ENCODE measurements around the gene BMERB1. TPM values are rescaled to one million over a fixed set of nuclear protein-coding genes. Genes with fewer than 3 reads are reported as not detected.
"Not testable (repeated sequence)": the region's sequence is repeated elsewhere in the genome, so short reads cannot be mapped to it uniquely, and the experiment has no call there.

BMERB1 gene
- total RNA-seq, 1 donor from 2014 or later = 44.9 TPM

DNA sequence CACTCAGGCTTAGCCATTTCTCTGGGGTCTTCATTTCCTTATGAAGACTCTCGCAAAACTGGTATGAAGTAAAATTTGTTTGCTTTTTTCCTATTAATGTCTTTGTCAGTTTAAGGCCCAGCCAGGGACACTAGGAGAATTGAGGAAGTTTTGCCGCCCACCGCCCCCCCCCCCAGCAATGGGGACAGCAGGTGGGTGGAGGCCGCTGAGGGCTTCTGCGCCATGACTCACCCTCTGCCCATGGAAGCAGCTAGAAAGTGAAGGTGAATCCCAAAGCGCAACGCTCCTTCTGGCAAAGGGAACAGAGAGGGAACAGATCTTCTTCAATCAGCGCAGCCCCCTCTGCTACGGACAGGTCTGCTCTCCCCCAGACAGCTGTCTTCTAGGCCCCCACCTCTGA lies 158.8 kb downstream of the BMERB1 start:
- no peak for DNase-seq (ENCODE audit: low spot score)

DNA sequence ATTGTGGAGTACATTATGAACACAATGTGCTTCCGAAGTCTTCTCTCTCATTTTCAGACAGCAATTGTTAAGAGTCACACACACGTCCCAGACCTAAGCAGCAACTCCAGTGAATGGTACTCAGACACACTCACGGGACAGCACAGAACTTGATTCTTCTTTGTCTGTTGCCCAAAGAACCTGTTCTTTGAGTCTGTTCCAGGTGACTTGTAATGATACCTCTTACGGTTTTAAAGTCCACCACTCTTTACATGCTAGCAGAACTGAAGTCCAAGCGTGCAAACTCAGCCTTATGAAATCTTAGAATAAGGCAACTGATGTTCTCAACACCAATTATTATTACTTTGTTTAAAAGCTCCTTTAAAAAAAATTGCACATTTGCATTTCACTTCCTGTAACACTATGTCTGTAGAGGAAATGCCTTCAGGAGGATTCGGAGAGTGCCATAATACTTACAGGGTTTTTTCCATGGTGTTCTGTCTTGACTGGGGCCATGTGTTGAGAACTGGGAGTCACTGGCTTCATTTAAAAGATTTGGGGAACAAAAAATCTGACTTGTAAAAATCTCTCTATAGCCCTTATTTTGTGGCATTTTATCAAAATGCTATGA lies 160.4 kb downstream of the BMERB1 start:
- no peak for DNase-seq (ENCODE audit: low spot score)

DNA sequence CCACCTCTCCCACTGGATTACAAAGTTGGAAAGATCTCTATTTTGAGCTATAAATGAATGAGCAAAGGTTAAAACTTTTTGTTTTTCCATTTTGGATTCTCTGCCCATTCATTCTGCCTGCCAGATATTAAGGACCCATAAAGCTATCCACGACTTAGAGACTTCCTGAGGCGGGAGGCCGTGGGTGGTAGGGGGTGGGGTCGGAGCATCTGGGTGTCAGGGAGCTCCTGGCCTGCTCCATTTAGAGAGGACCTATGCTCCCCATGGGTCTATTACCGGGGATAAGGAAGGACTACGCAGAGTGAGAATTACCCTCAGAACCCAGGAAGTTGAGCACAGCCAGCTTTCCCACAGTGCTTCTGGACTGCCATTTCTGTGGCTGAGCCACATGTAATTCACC lies 162.7 kb downstream of the BMERB1 start:
- DNase-seq (ENCODE audit: low spot score) = no peak

DNA sequence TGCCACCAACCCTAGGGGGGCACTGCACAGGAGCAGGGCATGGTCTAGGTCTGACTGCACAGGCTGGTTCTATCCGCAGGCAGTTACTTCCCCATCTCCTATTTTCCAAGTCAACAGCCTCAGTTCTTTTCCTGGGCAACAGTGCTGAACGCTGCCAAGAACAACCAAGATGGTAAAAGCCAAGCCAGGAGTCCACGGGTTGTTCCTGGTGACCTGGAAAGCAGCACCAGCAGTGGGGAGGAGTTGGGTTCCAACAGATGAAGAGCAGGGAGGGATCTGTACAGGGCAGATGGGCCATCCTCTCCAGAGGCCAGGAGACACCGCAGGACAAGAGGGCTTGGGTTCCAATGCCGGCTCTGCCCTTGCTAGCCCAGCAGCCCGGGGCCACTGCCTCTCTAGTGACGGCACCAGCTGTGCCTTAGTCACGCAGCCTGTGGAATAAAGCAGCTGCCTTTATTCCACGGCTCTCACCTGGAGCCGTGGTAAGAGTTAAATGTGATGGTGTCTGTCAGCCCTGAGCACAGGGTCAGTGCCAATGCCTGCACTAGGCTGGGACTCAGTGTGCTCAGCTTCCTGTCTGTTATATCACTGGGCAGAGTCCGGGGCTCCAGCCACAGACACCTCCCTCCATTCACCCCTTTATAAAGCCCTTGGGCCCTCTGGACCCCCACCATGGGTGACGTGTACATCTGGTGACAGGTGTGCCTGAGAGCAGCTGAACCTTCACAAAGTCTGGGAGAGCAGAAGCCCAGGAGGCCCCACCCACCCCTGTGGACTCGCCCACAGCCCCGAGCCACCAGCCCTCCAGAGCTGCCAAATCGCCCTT lies 163.6 kb downstream of the BMERB1 start:
- no peak for DNase-seq (ENCODE audit: low spot score)

DNA sequence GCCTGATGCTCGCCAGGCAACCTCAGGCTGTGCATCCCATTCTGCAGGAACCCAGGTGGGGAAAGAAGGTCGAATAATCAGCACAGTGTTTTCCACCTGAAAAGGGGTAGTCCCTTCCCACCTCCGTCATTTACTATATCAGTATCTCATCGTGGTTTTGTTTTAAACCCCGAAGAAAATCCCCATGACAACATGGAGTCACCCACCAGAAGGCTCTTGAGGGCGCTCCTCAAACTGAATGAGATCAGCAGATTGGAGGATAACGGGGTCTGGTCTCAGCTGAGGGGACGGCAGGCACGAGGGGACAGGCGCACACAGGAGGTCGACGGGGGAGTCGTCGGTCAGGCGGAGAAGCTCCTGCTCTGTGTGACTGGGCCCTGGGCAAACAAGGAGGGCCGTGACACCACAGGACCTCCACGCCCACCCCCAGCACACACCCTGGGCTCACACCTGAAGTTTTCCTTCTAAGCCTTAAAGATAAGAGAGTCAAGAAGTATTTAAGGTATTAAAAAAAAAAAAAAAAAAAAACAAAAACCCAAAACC lies 164.3 kb downstream of the BMERB1 start:
- DNase-seq (ENCODE audit: low spot score) = no peak

DNA sequence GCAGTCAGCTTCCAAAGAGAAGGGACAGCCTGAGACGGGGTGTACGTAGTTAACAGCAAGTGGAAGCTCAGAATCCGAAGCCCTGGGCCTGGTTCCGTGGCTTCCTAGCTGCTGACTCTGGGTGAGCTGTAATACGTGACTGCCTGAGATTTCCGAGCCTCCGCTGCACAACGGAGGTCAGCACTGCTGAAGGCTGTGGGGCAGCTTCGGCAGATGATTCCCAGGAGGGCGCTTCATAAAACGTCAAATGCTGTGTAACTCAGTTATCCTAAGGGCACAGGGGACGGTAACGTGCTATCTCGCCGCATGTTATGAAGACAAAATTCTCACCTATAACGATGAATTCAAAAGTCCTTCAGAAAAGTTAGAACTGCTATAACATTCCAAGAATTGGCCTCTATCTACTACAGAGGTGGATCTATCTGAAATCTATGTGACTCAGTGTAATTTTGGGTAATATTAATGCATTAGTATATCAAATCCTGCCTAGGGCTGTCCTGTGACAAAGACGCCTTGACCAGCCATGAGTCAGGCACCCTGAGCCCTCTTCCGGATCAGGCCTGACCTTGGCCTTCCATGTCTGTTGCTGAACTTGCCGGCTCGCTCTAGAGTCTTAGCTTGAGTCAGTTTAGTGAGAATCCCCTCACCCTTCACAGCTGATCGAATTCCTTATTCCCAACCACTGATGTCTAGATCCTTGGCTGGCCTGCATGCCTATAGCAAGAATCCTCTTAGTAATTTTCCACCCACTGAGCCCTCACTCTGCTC lies 165.1 kb downstream of the BMERB1 start:
- no peak for DNase-seq (ENCODE audit: low spot score)

DNA sequence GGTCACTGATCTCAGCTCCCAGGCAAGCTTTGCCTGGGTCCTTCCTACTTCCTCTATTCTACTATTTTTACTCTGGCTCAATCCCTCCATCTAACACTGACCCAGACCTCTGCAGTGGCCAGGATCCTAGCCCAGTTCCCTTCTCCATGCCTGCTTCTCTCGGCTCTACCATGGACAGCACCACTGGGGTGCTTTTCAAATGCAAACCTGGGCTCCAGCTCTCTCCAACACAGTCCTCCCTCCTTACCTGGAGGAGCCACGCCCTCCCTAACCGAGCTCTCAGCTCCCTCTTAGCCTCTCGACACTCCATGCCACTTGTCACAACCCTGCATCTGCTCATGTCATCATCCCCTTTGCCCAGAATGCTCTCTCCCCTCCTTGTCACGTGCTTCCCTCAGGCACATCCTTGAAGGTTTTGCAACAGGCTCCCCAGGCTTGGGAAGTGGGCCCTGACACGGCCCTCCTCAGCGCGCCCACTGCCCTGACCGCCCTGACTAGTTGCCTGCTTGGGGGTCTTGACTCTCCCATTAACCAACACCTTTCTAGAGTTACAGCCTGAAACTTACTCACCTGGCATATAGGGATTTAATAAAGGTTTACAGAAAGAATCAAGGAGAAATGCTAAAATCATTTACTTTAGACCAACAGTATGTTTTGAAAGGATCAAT lies 167.0 kb downstream of the BMERB1 start:
- no peak for DNase-seq (ENCODE audit: low spot score)

DNA sequence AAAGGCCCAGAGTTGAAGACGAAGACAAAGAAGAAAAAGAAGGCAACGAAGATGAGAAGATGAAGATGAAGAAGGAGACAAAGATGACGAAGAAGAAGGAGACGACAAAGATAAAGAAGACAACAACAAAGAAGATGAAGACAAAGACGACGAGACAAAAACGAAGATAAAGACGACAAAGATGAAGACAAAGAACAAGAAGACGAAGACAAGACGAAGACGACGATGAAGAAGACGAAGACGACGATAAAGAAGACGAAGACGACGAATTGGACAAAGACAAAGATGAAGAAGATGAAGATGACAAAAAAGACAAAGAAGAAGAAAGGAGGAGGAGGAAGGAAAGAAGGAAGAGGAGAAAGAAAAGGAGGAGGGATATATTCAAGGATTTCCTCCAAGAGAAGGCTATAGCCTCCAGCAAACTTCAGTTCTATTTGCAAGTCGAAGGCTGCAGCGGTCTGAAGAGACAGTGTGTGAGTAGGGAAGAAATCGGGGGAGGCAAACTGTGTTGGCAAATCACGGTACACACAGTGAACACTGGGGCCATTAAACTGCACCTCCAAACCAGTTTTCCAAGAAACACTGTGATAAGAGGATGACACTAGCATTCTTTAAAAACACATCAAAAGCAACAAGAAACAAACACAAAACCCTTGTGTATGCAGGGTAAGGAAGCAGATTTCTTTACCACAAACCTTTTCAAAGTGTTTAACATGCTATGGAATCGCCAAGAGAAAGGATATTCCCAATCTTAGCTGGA lies 168.1 kb downstream of the BMERB1 start:
- no peak for DNase-seq (ENCODE audit: low spot score)

DNA sequence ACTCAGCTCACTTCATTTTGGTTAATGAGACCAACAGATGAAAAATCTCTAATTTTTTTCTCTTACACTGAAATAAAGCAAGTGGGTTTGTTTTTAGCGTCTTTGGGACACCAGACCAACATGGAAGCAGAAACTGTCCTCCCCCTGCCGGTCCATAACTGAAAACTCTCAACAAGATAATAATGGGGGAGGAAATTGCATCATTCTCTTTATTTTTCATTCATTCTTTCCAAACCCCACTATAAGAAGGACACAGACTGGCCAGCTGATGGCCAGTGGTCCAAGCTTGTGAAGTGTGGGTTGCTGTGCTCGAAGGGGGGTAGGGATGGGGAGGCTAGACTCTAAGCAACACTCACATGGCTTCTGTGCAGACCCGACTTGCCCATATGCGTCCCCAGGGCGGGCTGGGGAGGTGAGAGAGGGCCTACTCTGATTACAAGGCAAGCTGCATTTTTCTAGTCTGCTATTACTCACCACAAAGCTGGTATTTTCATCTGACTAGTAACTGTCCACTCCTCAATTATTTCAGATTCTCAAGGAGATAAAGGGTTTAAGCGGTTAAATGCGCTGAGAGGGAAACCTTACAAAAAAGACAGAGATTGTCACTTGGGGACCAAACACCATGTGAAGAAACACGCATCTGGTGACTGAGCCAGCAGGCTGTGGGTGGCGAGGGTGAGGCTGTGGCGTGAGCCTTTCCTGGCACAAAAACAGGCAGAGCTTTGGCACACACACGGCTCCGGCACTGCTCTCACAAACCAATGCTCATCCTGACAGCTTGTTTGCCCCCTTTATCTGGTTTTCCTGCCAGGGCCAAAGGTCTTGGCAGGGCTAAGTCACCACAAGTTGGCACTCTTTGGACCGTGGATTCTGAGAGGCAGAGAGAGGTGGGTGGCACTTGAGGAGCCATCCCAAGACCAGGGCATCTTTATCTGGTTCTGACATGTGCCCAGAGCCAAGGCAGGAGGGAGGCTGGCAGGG lies 170.4 kb downstream of the BMERB1 start:
- DNase-seq (ENCODE audit: low spot score) = no peak

DNA sequence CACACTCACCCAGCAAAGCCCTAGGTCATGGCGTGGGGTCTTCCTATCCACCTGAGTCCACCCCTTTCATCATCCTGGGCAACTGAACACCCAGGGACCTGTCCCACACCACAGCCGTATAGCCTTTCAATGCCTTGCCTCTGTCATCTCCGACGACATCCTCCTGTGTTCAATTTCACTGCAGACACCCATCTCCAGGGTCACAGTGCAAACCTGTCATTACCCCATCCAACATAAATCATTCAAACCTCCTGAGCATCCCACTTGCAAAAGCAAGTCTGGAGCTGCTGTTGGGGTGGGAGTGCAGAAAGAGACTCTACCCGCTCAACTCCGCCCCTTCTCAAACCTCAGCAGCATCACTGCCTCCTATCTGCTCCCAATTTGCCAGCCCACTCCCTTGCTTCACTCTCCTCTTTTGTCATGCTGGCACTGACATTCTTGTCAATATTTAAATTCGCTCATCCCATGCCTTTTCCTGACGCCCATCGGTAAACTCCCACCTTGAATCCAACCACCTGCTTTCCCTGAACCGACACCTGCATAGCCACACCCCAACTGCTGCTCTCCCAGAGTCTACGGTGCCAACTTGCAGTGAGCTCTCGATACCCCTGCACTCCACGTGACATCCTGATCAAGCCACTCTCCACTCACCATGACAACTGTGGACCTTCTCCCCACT lies 171.6 kb downstream of the BMERB1 start:
- no peak for DNase-seq (ENCODE audit: low spot score)

DNA sequence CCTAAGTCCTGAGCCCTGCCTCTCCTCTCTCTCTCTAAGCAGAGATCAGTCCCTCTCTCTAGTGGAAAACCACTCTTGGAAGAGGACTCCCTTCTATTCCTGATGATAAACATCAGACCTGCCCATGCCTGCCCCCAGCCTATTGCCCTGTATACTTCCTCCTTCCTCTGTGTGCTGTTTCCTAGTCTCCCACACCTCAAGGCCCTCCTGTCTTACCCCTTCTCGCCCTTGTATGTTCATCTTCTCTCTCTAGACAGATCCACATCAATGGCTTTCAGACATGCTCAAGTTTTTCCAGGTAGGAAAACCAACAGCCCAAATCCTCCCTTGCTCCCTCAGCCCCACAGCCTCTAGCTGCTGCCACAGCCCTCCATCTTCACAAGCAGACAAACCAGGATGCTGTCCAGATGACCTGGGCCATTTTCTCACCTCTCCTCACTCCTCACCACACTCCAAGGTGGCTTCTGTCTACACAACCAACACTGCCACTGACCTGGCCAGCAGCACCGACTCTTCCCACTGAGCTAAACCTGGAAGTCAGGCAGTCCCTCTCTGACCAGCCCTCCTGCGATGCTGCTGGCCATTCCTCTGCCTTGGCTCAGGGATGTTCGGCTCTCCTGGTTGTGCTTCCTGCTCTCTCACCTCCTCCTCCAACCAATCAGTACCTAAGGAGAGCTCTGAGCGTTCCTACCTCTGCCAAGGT lies 172.3 kb downstream of the BMERB1 start:
- DNase-seq (ENCODE audit: low spot score) = no peak

DNA sequence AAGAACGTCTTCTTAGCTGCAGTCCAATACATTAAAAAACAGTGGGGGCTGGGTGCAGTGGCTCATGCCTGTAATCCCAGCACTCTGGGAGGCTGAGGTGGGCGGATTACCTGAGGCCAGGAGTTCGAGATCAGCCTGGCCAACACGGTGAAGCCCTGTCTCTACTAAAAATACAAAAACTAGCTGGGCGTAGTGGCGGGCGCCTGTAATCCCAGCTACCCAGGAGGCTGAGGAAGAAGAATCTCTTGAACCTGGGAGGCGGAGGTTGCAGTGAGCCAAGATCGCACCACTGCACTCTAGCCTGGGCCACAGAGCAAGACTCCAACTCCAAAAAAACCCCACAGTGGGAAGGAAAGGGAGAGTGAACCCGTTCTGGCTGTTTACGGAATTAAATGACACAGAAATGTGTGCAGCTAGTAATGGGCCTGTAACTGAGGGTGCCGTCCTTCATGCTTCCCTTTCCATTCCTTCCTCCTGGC lies 172.9 kb downstream of the BMERB1 start:
- not testable (repeated sequence) for DNase-seq (ENCODE audit: low spot score)

DNA sequence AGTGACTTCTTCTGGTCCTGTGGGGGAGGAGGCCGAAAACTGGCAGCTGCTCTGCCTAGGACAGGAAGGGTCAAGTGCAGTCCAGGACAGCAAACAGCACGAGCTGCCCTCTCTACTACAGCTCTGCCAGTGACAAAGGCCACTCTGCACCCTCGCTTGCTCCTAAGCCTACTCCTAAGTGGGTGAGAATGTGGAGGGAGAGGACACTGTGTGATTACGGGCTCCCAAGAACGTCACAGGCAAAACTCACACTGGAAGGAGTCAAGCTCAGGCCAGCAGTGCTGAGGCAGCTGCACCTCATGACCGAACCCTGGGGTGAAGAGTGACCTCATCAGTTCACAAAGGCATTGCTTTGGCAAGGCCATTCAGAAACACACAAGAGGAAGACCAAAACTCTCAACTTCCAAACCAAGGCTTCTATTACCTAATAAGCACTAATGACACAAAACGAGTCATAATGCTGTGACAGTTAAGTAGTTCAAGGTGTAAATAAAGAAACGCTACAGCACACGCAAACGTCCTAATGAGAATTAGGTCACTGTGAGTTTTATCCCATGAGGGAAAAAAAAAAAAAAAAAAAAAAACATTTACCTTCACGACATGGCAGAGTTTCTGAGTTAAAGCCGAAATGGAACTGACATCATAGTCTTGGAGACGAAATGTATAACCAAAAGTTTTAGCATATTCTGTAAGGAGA lies 173.5 kb downstream of the BMERB1 start:
- no peak for DNase-seq (ENCODE audit: low spot score)

DNA sequence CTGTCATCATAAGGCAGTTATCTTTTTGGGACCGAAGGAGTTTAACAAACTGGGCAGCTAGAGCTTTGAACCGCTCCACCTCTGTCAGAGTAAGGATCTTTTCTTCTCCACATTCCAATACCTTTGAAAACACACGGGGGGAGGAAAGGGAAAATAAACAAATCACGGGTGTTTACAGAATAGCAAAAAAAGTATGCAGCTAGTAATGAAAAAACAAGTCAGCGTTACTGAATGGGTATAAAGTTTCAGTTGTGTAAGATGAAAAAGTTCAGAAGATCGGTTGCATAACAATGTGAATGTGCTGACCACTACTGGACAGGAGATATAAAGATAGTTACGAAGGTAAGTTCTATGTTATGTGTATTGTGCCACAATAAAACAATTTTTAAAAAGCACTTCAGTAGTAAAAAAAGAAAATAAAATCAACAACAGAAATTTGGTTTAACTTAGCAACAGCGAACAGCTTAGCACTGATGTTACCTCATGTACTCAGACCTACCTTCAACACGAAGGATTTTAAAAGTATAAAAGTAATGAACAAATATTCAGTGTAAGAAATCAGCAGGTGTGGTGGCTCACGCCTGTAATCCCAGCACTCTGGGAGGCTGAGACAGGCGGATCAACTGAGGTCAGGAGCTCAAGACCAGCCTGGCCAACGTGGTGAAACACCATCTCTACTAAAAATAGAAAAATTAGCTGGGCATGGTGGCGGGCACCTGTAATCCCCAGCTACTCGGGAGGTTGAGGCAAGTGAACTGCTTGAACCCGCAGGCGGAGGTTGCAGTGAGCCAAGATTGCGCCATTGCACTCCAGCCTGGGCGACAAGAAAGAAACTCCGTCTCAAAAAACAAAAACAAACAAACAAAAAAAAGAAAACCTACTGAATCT lies 174.3 kb downstream of the BMERB1 start:
- DNase-seq (ENCODE audit: low spot score) = no peak

DNA sequence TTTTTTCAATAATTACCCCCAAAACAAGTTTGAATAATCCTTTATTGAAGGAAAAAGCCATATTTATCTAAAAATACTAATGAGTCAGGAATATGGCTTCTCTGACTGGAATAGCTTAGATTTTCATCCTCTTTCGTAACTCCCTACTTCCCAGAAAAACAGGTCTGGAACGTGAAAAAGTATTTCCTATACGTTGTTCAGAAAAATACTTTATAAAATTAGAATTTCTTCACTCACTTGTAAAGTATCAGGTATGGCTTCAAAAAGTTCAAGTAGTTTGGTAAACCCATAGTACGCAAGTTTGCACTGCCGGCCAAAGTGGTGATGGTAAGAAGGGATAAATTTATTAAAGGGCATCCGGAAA lies 174.9 kb downstream of the BMERB1 start:
- no peak for DNase-seq (ENCODE audit: low spot score)

DNA sequence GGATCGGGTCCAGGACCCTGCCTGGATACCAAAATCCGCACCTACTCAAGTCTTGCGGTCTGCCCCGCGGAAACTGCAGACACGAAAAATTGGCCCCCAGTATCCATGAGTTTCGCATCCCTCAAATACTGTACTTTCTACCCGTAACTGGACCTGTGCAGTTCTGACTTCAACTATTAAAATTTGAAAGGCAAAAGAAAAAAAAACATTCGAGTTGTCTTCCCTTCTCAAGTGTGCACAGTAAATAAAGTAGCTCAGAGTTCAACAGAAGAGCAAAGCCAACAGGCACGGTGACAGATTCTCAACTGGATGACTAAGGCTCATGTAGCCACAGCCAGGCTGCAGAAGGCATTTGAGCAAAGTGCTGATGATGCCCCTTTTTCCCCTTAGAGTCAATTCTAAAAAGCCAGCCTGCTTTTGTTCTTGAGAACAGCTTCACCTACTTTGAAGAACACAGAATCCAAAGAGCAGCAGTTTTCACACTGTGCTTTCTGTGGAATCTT lies 176.0 kb downstream of the BMERB1 start:
- DNase-seq (ENCODE audit: low spot score) = no peak

DNA sequence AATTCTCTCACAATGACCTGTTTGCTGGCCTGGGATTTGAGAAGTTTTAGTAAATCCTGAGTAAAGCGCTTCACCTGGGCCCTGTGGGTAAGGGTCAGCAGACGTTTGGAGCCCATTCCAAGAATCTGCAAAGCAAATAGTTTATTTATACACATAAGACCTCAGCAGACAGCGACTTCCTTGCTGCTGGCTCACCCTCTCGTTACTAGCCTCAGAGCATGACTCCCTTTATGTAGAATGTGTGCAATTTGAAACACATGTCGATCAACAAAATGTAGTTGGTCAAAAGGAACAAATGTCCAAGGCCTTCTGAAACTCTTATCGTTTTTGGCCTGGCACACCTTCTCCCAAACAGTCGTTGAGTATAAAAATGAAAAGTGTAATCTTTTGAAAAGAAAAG lies 177.2 kb downstream of the BMERB1 start:
- no peak for DNase-seq (ENCODE audit: low spot score)
